ENCODE results near the gene LINC00305.

Gene LINC00305

DNA sequence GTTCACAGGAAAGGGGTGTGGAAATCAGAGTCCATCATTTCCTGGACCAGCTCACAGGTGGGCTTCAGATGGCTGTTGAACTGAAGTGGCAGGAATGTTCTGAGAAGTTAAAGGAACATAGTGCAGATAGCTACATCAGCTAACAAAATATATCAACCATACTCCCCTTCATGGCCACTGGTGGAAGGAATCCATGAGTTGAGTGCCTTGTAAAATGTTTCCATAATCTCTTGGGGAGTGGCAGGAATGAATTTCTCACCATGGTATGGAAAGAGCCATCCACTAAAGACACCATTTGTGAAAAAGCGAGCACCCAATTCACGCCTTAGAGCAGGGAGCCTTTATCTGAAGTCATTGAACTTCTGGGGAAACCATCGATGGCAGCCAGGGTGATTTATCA, at the start of gene LINC00305:
Gene LINC00305, minus strand, starts transcription at position 101 of the 400 bp plus-strand sequence.
- no peak within 1 kb of the TSS for H3K4me3 ChIP-seq

DNA sequence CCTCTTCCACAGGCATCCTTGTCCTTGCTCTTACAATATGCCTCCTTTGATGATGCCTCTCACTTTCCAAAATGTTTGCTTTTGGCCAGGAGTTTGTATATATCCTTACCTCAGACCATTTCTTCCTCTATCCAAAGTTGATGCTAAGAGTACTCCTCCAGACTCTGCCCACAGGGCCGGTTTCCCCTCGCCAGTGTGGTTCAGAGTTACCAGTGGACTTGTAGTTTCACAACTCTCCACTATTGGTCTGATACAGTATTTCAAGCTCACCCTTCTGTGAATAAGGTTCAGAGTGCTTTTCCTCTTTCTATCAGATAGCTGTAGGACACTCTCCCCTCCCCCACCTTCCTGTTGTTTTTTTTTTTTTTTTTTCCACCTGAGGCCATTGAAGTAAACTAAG, 42.2 kb upstream of the LINC00305 start:
- H3K27ac ChIP-seq: no peak overlapping the region
- H3K4me3 ChIP-seq: no peak overlapping the region

More for the DNA sequence above, at the start of gene LINC00305:
- no peak within 1 kb of the TSS for H3K27ac ChIP-seq

GRCh38 chr18:64185987-64186386, 37.1 kb upstream of the LINC00305 start:
- no peak overlapping the region for H3K27ac ChIP-seq

DNA sequence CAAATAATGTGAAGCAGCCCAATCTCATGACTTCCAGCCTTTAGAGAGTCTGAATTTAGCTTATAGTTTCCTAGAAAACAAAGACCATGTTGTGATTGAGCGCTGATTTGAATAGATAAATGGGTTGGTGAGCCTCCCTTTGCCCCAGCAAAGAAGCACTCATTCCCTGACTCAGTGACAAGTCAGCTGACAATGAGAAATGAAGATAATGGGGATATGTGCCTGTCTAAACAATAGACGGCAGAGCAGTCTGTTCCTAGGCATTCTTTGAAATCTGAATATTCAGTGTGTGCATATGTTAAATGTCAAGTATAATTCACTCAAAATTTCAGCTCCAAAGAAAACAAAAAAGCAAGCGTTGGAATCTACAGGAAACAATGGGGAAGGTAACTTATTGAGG, 34.8 kb upstream of the LINC00305 start:
- no peak overlapping the region for H3K4me3 ChIP-seq
- H3K27ac ChIP-seq: no peak overlapping the region

More at GRCh38 chr18:64185987-64186386, 37.1 kb upstream of the LINC00305 start:
- no peak overlapping the region for H3K4me3 ChIP-seq

GRCh38 chr18:64180617-64181016, 31.7 kb upstream of the LINC00305 start:
- no peak overlapping the region for H3K4me3 ChIP-seq
- H3K27ac ChIP-seq: no peak overlapping the region

- H3K27ac ChIP-seq: no peak overlapping the region
- no peak overlapping the region for H3K4me3 ChIP-seq
These were observed 31.3 kb upstream of the LINC00305 start for GRCh38 chr18:64180171-64180570.

DNA sequence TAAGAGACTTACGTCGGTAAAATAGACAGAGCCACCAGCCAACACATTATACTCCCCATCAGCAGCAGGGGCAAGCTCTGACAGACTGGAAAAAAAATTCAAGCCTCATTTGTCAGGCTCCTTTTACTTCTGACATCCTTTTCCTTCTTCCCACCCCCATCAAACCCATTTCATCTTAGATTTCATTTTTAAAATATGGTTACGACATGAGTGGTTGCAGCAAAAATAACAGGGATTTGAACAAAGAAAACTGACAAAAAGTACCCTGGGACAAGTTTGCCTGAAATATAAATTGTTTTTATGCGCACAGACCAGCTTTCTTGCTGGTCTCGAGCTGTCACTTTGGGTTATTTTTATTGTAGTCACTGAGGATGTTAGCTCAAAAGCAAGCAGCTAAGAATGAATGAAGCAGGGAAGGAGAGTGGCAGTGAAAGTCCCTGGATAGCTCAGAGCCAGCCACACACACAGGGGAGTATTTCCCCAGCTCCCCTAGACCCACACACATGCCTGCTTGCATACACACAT, 30.7 kb upstream of the LINC00305 start:
- Histone ChIP-seq H3K4me3 (no peak overlapping the region), H3K27ac (no peak overlapping the region)

DNA sequence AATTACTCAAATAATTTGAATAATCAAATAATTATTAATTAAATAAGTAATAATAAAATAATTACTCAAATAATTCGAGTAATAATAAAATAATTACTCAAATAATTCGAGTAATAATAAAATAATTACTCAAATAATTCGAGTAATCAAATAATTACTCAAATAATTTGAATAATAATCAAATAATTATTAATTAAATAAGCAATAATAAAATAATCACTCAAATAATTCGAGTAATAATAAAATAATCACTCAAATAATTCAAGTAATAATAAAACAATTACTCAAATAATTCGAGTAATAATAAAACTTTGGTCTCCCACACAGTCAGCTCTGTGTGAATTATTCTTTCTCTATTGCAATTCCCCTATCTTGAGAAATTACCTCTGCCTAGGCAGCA, 30.0 kb upstream of the LINC00305 start:
- H3K4me3 ChIP-seq: no peak overlapping the region
- no peak overlapping the region for H3K27ac ChIP-seq

DNA sequence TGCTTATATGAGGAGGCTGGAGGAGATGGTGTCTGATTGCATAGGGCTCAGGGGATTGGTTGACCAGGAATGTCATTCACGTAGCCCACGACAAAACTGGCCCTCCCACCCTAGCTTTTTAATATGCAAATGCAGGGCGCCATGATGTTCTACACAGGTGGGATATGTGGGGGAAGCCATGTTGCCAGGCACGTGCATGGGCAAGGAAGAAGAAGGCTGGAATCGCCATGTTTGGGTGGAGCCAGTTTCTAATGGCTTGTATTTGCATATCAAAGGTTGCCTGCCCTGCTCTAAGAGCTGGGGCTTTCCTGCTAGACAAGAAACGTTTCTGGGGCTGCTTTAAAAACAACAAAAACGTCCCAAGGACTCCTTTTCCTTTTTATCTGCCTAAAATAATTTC, 26.5 kb upstream of the LINC00305 start:
- H3K27ac ChIP-seq: no peak overlapping the region
- no peak overlapping the region for H3K4me3 ChIP-seq

DNA sequence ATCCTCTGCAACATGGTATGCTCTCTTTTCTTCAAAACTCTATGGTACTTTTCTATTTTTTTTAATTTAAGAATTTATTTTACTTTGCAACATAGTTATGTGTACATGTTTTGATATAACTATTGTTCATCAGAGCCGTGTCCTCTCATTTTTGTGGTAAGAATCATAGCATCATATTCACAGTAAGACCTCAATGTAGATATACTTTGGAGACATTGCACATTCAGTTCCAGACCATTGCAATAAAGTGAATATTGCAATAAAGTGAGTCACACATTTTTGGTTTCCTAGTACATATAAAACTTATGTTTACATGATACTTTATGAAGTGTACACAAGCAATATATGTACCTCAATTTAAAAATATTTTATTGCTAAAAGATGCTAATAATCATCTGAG, 22.7 kb upstream of the LINC00305 start:
- no peak overlapping the region for H3K4me3 ChIP-seq
- no peak overlapping the region for H3K27ac ChIP-seq

DNA sequence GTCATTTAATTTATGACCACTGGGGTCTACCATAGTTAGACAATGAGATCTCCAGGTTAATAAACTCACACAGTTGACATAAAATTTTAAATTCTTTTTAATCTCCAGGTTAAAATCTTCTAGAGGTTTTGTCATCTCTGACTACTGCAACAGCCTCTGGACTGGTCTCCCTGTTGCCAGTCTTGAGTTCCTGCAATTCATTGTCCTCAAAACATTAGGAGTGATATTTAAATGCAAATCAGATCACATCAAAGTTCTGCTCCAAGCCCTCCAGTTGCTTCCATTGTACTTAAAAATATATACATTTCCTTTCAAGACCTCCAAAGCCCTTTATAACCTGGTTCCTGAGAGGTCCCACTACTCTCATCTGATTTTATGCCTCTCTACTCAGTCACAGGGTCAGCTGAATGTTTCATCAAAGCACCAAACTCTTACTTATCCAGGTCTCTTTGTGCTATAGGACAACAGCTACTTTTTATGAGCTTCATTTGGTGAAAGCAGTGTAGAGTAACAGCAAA, 18.6 kb upstream of the LINC00305 start:
- no peak overlapping the region for H3K4me3 ChIP-seq
- H3K27ac ChIP-seq: no peak overlapping the region

DNA sequence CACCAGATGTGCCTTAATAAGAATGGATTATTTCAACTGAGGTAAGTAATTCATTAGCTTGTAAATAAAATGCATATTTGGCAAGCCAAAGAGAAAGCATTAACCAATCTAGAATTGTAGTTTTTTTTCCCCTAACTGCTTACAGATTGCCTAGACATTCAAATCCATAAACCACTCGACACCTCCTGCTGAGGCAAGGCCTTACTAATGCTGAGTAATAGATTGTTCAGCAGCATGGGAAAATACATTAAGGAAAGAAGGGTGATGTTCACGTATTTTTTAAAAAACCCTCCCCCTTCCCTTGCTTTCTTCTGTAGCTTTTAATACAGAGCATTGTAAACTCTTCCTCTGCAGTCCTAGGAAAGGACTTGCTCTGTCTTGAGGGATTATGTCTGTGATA, 17.0 kb upstream of the LINC00305 start:
- Histone ChIP-seq H3K4me3 (no peak overlapping the region), H3K27ac (no peak overlapping the region)

- Histone ChIP-seq H3K4me3 (no peak overlapping the region), H3K27ac (no peak overlapping the region)
These were observed 16.0 kb upstream of the LINC00305 start for GRCh38 chr18:64164883-64165282.

GRCh38 chr18:64149916-64150438, 1.1 kb upstream of the LINC00305 start:
- Histone ChIP-seq H3K4me3 (no peak overlapping the region), H3K27ac (no peak overlapping the region)

- Histone ChIP-seq H3K27ac (no peak overlapping the region), H3K4me3 (no peak overlapping the region)
These were observed 6.0 kb downstream of the LINC00305 start for GRCh38 chr18:64142904-64143303.

DNA sequence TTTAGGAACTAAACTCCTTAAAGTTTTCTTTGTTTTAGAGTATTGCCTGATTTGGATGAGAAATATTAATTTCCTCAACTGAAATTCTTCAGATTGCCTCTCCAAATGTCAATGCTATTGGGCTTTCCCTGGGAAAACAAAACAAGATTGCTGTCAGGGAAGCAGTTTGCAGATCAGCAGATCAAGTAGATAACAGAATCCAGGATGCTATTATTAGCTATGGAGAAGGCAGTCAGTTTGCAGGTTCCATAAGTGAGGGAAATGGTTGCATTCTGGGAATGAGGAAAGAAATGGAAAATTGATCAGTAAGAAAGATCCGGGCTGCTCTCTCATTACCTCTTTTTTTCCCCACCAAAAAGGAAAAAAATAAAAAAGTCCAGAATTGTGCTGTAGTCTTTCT, 11.0 kb downstream of the LINC00305 start:
- Histone ChIP-seq H3K4me3 (no peak overlapping the region), H3K27ac (no peak overlapping the region)

GRCh38 chr18:64134044-64134747, 14.7 kb downstream of the LINC00305 start:
- Histone ChIP-seq H3K4me3 (no peak overlapping the region), H3K27ac (no peak overlapping the region)

GRCh38 chr18:64132871-64133270, 16.0 kb downstream of the LINC00305 start:
- Histone ChIP-seq H3K4me3 (no peak overlapping the region), H3K27ac (no peak overlapping the region)

GRCh38 chr18:64131314-64131713, 17.6 kb downstream of the LINC00305 start:
- Histone ChIP-seq H3K4me3 (no peak overlapping the region), H3K27ac (no peak overlapping the region)

- Histone ChIP-seq H3K27ac (no peak overlapping the region), H3K4me3 (no peak overlapping the region)
These were observed 21.7 kb downstream of the LINC00305 start for GRCh38 chr18:64127172-64127571.

DNA sequence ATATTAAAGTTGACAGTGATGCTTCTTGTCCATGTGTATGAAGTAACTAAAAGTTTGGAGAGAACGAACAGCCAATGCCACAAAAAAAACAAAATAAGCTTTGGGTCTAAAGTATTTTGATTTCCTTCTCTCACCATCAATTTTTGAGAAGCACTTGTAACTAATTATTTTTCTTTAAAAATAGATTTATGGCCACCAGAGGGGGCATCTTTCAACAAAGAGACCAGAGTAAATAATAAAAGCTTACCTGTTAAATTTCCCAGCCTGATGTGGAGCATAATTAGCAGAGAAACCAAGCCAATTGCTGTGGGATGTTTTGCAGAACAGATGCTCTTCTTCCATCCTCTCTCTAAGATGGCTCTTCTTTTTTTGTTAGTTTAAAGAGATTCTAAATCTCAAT, 29.0 kb downstream of the LINC00305 start:
- no peak overlapping the region for H3K27ac ChIP-seq
- no peak overlapping the region for H3K4me3 ChIP-seq
